Mesenteric fat pad (tissue), 1 donor: ENCODE results near the gene SLC2A8. TPM values are rescaled to one million over a fixed set of nuclear protein-coding genes. Genes with fewer than 3 reads are reported as not detected.

Experiments used
- DNase-seq: peaks from one replicate; pipeline ENCODE4 v3.0.0-alpha.2; 2020; ENCODE audit warnings: low spot score
- long read RNA-seq: library from polyadenylated mRNA; unstranded; transcript quantifications from one replicate; pipeline ENCODE4 v2.0.0, GENCODE V29; 2020
- total RNA-seq: library from RNA; stranded (reverse); fragmentation: NEBNext Ultra II Directional; extraction: Animal tissue kit (Norgen Biotek cat#: 25700); gene quantifications from one replicate; pipeline ENCODE4 v1.2.1, GENCODE V29; 2021
- donor health status: DM: yes; HTN: yes; CAD: no.

Gene SLC2A8, protein sequence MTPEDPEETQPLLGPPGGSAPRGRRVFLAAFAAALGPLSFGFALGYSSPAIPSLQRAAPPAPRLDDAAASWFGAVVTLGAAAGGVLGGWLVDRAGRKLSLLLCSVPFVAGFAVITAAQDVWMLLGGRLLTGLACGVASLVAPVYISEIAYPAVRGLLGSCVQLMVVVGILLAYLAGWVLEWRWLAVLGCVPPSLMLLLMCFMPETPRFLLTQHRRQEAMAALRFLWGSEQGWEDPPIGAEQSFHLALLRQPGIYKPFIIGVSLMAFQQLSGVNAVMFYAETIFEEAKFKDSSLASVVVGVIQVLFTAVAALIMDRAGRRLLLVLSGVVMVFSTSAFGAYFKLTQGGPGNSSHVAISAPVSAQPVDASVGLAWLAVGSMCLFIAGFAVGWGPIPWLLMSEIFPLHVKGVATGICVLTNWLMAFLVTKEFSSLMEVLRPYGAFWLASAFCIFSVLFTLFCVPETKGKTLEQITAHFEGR
- total RNA-seq: 15.1 TPM
- long read RNA-seq, transcript SLC2A8-202 (9 exons, 1,937 nt): minor isoform, 6 of 71 reads
- long read RNA-seq, transcript SLC2A8-203 (10 exons, 2,172 nt): major isoform, 22 of 71 reads
- long read RNA-seq, partial matches to known transcripts: 10 of 71 reads
- long read RNA-seq, other reads (novel, unspliced or antisense): 26 of 71 reads

DNA sequence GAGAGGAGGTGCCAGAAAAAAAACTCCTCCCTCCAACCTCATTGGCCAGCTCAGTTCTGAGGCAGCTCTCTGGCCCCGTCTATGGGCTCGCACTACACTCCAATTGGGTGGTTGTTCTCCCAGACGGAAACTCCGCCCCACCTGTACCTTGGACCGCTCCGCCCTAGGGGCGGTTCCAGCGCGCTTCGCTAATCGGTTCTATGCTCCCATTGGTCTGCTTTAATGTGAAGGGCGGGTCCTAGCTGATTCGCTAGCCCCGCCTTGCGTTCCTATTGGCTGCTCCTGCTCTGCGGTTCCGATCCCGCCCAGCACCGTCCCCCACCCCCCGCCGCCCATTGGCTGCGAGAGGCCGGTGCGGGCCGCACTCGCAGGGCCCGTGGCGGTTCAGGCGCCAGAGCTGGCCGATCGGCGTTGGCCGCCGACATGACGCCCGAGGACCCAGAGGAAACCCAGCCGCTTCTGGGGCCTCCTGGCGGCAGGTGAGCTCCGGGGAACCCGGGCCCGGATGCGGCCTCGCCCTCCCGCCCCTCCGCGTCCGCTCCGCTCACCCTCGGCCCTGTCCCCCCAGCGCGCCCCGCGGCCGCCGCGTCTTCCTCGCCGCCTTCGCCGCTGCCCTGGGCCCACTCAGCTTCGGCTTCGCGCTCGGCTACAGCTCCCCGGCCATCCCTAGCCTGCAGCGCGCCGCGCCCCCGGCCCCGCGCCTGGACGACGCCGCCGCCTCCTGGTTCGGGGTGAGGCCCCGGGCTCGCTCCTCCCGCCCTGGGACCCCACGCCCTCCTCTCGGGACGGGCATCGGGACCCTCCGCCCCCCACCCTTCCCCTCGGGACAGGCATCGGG lies at the start of gene SLC2A8:
Gene SLC2A8 (plus strand): TSS at position 362 of the 838 bp plus-strand sequence. CDS start 62 bp downstream, at position 424.
- DNase-seq: peak; percentile 98

DNA sequence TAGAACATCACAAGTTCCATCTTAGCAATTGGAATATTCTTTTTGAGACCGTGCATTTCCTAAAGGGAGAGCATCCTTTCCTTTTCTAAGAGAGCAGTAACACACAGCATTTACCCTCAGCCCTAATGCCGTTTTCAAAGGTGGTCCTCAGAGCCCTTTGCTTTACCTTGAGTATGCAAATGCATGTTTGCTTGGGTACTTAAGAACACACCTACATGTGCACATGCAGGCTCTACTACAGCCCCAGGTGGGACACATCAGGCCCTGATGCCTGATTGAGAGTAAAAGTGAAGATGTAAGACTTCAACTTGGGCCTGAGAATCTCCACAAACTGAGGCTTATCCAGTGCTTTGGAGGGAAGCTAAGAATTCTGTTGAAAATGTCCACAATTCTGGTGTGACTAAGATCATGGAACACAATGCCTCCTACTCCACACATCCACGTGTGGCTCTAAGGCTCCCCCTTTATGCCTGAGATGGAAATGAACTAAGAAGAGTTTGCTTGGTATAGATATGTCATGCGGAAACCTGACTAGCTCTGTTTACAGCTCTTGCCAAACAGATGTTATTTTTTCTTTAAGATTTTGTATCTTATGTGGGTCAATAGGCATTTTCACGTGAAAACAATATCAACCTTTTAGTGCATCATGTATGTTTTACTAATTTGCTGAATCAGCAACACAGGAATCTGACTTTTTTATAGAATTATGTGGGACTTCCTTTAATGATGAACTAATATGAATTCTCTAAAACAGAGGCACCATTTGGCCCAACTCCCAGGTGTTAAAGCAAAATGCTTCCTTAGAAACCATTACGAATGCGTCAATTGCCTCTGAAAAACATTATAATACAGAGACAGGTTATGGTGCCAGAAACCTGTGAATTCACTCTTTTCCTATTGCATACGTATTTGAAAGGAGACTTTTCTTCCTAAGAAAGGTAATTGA lies 48.9 kb upstream of the SLC2A8 start:
- DNase-seq: peak; percentile 11

DNA sequence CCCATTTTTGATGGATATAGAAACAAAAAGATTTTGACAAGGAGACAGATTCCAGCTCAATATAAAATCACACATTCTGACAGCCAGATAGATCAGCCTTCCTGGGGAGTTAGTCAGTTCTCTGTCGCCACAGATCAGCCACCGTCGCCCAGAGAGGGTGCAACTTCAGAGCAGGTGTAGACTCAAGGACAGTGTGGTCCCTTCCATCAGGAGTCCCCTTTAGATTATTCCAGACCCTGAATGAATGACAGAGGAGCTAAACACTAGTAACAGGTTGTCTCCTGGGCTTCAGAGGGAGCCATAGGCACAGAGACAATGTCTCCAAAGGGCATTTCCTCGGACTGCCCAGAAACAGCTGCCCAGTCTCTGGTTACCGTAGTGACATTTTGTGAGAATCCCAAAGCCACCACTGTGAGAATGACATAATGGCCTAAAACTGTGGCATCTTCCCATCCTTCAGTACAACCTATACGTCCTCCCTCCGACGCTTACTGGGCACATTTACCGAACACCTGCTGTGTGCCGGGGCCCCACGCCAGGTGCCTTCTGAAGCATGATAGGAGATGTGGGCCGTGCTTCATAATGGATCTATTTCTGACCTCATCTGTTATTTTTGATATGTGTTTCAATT lies 47.4 kb upstream of the SLC2A8 start:
- no peak for DNase-seq

DNA sequence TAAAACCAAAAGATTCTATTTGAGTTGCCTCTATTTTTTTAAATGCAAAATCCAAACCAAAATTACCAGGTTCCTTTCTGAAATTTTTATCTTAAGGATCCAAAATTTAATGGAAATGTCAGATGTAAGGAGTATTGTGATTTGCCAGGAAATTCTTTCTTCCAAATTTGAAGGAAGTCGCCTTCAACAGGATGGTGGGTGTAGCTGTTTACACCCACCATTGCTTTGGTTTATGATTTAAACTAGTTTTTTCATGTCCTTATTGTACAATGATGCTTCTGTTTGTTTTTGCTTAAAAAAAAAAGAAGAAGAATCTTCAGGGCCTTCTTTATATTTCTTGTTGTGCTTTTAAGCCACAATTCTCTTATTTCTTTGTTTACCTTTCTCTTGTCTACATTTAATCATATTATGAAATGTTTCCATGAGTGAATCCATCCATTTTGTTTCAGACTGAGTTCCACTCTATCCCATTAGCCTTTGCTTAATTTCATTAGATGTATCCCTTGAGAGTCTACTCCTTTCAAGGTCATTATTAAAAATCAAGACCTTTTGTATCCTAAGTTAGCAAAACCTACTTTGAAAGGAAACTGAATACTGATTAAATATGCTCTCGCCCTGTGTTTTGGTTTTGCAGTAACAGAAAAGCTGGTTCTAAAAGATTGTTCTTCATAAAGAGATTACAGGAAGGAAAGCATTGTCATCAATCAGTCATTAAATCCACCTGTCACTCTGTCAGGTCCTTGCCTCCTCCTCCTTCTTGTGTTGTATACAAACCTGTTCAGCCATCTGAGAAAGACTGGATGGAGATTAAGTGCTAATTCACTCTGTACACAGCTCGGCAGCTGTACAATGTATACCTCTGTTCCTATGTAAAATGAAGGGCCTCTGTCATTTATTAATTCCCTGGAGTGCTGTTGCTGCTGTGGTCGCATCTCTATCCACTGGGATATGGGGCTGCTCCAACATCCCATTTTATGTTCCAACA lies 45.5 kb upstream of the SLC2A8 start:
- peak; percentile 28 for DNase-seq

DNA sequence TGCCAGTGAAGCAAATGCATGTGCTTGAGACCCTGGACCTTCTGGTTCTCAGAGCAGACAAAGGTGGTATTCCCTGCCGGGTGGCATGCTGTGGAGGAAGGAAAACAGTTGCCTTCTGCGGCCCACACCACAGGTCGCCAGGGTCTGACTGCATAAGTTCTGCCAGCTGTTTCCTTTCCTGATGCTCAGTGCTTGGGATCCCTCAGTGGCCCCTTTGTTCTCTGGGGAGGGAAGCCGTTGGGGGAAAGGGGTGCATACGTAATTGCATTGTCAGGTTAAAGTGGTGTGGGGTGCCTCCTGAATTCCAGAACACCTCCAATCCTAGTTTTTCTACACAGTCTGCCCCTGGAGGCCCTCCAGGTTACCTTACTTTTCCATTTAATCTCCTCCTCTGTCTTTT lies 43.1 kb upstream of the SLC2A8 start:
- peak; percentile 73 for DNase-seq

DNA sequence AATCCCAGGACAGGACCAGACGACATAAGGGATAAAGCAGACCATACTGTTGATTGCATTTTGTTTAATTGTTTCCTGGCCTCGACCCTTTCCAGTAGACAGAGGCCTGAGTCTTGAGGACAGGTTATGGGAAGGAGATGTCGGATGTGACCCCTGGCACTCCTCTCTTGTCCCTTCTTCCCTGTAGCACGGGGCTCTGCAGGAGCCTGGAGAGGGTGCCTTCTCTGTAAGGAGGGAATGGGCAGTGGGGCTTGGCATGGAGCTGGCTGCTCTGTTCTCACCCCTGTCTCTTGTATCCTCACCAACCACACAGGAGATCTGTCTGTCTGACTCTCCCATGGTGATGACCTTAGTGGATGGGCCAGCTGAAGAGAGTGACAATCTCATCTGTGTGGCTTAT lies 40.1 kb upstream of the SLC2A8 start:
- peak; percentile 69 for DNase-seq

DNA sequence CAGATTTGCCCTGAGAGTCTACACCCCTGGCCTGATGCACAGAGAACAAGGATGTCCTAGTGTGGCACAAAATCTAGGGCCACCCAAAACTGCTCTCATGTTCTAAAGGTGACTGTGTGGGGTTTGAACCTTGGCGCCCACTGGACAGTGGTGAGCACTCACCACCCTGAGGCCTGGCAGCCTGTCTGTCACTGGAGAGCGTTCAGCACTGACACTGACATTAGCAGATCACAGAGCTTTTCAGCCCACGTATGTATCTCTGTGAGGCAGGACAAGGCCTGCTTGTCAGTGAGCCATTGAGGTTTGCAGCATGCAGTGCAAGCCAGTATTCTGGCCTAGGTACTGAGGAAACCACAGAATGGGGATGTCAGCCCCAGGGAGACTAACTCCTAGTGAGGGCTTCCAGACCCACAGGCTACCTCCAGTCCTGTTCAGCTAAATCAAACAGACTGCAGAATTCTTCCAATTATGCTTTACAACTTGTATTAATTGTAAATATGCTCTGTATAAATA lies 38.9 kb upstream of the SLC2A8 start:
- no peak for DNase-seq

DNA sequence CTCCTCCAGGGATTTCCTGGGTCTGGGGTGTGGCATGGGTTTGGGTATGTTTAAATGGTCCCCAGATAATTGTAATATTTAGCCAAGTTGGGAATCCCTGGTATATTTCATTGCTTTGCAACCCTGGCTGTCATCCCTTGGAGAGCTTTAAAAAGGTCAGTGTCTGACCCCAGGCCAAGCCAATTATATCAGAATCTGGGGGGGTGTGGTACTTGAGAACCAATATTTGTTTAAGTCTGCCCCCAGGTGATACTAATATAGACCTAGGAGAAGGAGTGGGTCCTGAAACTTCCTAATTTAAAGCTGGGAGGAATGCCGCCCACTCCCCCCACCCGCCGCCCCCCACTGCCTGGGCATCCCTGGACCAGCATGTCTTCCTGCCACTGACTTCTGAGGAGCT lies 38.2 kb upstream of the SLC2A8 start:
- no peak for DNase-seq

DNA sequence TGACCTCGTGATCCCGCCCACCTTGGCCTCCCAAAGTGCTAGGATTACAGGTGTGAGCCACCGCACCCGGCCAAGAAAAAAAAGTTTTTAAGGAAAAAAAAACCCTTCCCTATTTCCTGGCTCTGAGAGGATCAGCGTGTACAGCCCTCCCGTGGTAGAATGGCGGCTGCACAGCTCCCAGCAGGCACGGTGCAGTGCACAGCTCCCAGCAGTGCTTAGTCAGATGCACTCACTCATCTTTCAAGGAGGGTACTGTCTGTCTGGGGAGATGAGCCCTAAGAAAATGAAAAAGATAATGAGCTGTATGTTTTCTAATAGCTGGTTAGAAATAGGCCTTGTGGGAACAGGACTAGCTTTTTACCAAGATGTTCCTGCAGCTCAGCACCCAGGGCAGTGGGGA lies 36.7 kb upstream of the SLC2A8 start:
- DNase-seq: no peak

DNA sequence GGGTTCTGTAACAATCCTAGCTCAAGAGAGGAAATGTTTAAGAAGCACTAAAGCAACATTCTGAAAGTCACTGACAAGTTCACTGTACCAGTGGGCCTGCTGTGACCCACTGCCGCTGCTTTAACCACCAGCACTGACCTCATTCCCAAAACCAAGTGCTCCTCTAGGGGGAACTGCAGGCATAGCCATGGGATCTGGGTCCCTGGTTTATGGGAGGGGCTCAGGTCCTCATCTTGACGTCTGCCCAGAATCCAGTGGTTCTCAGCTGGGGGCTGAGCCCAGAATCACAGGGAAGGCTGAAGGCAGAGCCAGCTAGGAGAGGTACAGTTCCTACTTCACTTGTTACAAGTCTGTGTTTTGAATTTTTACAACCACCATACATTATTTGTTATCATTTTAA lies 36.1 kb upstream of the SLC2A8 start:
- DNase-seq: no peak

DNA sequence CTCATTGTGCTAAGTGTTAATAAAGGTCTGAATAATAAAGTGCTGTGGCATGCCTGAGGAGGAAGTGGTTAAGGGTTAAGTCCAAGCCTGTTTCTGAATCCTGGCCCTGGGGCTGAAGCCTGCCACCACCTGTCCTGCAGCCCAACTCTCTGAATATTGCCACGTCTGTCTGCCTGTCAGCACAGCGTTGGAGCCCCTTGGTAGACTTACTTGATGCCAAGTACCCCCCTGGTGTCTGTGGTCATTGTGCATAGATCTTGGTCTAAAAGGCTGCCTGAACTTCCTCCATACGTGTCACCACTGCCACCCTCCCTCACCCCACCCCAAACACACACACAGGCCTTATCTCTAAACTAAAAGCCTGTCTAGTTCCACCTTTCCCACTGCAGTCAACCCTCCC lies 35.4 kb upstream of the SLC2A8 start:
- DNase-seq: no peak

DNA sequence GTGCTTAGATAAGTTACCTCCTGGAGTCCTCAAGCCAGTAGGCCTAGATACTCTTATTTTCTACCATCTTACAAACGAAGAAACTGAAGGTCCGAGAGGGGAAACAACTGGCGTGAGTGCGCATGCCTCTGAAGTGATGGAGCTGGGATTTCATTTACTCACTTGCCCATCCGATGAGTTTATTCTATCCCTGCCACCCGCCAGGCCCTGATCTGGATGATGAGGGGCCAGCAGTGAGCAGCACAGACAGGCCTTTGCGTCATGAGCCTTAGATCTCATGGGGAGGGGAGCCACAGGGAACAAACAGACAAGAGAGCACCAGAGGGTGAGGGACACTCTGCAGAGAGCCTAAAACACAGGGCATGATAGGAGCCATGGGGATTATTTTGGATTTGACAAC lies 34.1 kb upstream of the SLC2A8 start:
- DNase-seq: peak; percentile 43

DNA sequence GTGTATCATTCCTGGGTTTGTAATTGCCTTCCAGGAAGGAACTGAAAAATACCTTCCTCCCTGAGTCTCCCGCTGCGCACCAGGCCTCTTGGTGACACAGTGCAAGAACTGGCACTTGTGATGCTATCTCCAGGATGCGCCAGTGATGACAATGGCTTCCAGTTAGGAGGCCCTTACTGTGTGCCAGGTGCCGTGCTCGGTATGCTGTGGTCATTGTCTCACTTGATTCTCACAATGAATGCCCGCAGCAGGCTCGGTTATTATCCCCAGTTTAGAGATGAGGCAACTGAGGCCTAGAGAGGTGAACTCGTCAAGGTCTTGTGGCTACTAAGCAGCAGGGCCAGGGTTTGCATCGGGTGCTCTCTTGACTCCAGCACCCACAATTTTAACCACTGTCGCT lies 31.5 kb upstream of the SLC2A8 start:
- DNase-seq: peak; percentile 47

DNA sequence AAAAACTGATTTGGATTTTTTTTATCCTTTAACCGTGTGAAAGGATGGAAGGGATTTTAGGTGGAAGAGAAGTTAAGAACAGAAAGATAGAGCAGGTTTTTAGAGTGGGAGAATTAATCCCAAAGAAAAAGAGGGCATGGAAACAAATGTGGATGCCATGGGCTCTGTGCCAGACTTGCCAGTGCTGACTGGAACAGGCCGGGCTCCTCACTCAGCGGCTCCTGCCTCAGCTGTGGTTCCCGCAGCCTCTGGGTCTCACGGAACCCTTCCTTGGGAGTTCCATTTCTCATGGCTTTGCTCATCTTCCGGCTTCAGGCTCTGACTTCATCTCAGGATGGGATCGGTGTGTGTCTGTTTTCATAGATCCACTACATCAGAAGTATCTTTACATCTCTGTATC lies 30.4 kb upstream of the SLC2A8 start:
- no peak for DNase-seq

DNA sequence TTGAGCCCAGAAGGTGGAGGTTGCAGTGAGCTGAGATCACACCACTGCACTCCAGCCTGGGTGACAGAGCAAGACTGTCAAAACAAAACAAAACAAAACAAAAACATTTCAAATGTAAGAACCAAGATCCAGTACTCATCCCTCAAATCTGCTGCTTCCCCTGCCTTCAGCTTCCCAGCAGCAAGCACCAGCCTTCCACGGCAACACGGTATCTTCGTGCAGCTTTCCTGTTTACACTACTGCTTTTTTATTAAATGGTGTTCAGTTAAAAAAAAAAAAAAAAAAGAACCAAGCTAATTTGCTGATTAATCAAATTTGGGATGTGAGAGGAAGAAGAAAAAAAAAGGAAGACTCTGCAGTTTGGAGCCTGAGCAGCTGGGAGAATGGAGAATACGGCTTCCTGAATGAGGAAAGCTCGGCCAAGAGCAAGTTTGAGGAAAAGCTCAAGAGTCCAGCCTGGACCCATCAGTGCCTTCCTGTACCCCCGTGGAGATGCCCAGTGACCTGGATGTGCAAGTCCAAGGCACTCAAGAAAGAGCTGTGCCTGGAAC lies 28.0 kb upstream of the SLC2A8 start:
- DNase-seq: no peak

DNA sequence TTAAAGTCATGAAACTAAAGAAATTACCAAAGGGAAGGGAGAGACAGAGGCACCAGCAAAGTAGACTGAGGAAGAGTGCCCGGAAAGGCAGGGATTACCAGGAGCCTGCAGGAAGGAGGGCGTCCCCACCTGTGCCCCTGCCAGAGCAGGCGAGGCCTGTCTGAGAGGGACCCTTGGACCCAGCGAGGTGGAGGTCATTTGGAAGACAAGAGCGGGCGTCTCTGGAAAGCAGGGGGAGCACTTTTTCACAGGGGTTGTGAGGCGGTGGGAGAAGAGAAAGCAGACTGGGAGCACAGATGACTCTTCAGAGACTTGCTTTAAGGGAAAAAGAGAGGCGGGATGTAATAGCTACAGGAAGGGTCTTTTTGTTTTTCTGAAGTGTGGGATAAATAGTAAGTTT lies 27.5 kb upstream of the SLC2A8 start:
- no peak for DNase-seq

DNA sequence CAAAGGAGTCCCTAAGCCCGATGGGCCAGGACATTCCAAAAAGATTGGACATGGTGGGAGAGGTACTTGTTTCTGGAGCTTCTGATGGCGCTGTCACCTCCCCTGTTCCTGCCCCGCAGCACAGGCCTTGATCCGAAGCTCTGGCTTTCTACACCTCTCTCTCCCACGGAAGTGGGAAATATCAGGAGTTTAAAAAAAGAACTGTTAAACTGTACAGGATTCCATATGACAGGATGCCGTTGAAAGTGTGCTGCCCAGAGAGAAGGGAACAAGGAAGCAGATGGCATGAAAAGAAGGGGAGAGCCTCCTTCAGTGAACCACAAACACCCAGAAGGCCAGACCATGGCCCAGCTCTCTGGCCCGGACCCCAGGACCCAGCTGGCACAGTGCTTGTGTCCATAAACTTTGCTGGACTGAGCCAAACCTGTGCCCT lies 26.8 kb upstream of the SLC2A8 start:
- no peak for DNase-seq
